HFFc6 (cell line): ENCODE data around the gene TRAPPC10. TPM values are rescaled to one million over a fixed set of nuclear protein-coding genes. Genes with fewer than 3 reads are reported as not detected.

Experiments used
- DNase-seq: peaks from one replicate; pipeline ENCODE4 v3.0.0-alpha.2; 2018
- H3K27ac Mint-ChIP-seq: 2 replicates; pipeline ENCODE4 v1.8.0; 2020; ENCODE audit warnings: mild to moderate bottlenecking, mixed read lengths
- H3K27me3 Mint-ChIP-seq: 2 replicates; pipeline ENCODE4 v1.8.0; 2021; ENCODE audit warnings: mild to moderate bottlenecking, moderate library complexity, mixed read lengths; ENCODE audit not compliant: insufficient read depth
- H3K36me3 Mint-ChIP-seq: 2 replicates; pipeline ENCODE4 v1.8.0; 2021; ENCODE audit warnings: low read depth, mixed read lengths
- H3K4me1 Mint-ChIP-seq: 2 replicates; pipeline ENCODE4 v1.8.0; 2020; ENCODE audit warnings: low read depth, mixed read lengths
- H3K4me3 Mint-ChIP-seq: 2 replicates; pipeline ENCODE4 v1.8.0; 2020; ENCODE audit warnings: mild to moderate bottlenecking, moderate library complexity, mixed read lengths
- H3K9me3 Mint-ChIP-seq: 2 replicates; pipeline ENCODE4 v1.8.0; 2020; ENCODE audit warnings: mild to moderate bottlenecking, mixed read lengths
- CTCF ChIP-seq: fragments of 200-600 bp; sonication (generic); IDR thresholded peaks from 2 replicates; pipeline ENCODE4 v1.5.0; 2021; ENCODE audit warnings: antibody characterized with exemption, mild to moderate bottlenecking
- total RNA-seq, 6 experiments: library from RNA; stranded (reverse); fragmentation: NEBNext Ultra II Directional; extraction: Animal tissue kit (Norgen Biotek cat#: 25700); gene quantifications; 2 replicates in 1 of 6; 3 replicates in 5 of 6; pipeline ENCODE4 v1.2.3, GENCODE V29; 2021

Gene TRAPPC10
- total RNA-seq, 6 experiments from 2014 or later = 24.1 to 29.4 (median 27.7) TPM

GRCh38 chr21:43987509-43987908, 24.6 kb upstream of the TRAPPC10 start:
- TF ChIP-seq CTCF = no peak
- peaks cover 5% of the 10 kb centered on the region; the same call in 1 of the 2 replicates for H3K27me3 Mint-ChIP-seq
- no peak for DNase-seq
- no peak overlapping the region for H3K4me3 Mint-ChIP-seq
- H3K9me3 Mint-ChIP-seq = no peaks in the 10 kb centered on the region
- H3K4me1 Mint-ChIP-seq = no peaks in the 10 kb centered on the region; the same call in 1 of the 2 replicates
- H3K36me3 Mint-ChIP-seq = peaks cover 9% of the 10 kb centered on the region
- H3K27ac Mint-ChIP-seq = no peak overlapping the region

DNA sequence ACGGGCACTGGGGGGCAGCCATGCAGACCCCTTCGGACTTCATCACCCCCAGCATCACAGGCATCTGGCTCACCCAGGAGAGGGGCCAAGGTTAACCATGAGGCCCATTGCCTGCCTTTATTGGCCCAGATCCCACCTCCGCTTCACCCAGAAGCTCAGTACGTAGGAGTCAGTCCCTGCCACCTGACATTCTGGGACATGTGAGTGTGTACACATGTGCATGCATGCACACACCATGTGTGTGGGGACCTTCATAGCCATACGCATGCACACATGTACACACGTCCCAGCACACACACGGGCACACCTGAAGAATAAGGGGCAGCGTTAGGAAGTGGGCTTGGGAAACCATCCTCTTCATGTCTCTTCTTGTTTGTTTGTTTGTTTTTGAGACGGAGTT, 24.1 kb upstream of the TRAPPC10 start:
- no peaks in the 10 kb centered on the region; the same call in 1 of the 2 replicates for H3K4me1 Mint-ChIP-seq
- H3K36me3 Mint-ChIP-seq = peaks cover 9% of the 10 kb centered on the region
- peaks cover 5% of the 10 kb centered on the region; the same call in 1 of the 2 replicates for H3K27me3 Mint-ChIP-seq
- no peak for TF ChIP-seq CTCF
- no peaks in the 10 kb centered on the region for H3K9me3 Mint-ChIP-seq
- no peak for DNase-seq
- no peak overlapping the region for H3K4me3 Mint-ChIP-seq
- H3K27ac Mint-ChIP-seq = no peak overlapping the region

- Mint-ChIP-seq H3K27ac (no peak overlapping the region), H3K4me3 (no peak overlapping the region), H3K27me3 (peaks cover 5% of the 10 kb centered on the region; the same call in 1 of the 2 replicates), H3K9me3 (no peaks in the 10 kb centered on the region), H3K36me3 (peaks cover 9% of the 10 kb centered on the region), H3K4me1 (no peaks in the 10 kb centered on the region; the same call in 1 of the 2 replicates)
- DNase-seq = no peak
- TF ChIP-seq CTCF = no peak
Measured at GRCh38 chr21:43988506-43989230, 23.4 kb upstream of the TRAPPC10 start.

GRCh38 chr21:43989401-43989800, 22.7 kb upstream of the TRAPPC10 start:
- no peaks in the 10 kb centered on the region; the same call in 1 of the 2 replicates for H3K4me1 Mint-ChIP-seq
- peaks cover 5% of the 10 kb centered on the region for H3K36me3 Mint-ChIP-seq
- no peaks in the 10 kb centered on the region for H3K9me3 Mint-ChIP-seq
- no peak overlapping the region for H3K4me3 Mint-ChIP-seq
- no peak for TF ChIP-seq CTCF
- no peak overlapping the region for H3K27ac Mint-ChIP-seq
- H3K27me3 Mint-ChIP-seq = peaks cover 4% of the 10 kb centered on the region; the same call in 1 of the 2 replicates
- DNase-seq = no peak

GRCh38 chr21:43991447-43991991, 20.6 kb upstream of the TRAPPC10 start:
- no peak for DNase-seq
- no peak for TF ChIP-seq CTCF
- no peak overlapping the region for H3K4me3 Mint-ChIP-seq
- H3K27me3 Mint-ChIP-seq = no peaks in the 10 kb centered on the region
- no peaks in the 10 kb centered on the region for H3K4me1 Mint-ChIP-seq
- H3K9me3 Mint-ChIP-seq = peaks cover 9% of the 10 kb centered on the region
- 0 out of 2 replicates have a peak, but pooled peaks cover 4% of the 10 kb centered on the region for H3K36me3 Mint-ChIP-seq
- H3K27ac Mint-ChIP-seq = no peak overlapping the region
